Activated CD8-positive, alpha-beta memory T cell treated with anti-CD3 and anti-CD28 coated beads, Interleukin-2, amount 10 ng/mL, durations not matched to agents 7 days and 5 days (primary cell): ENCODE results near the gene DNMT1. TPM values are rescaled to one million over a fixed set of nuclear protein-coding genes. Genes with fewer than 3 reads are reported as not detected.

Experiments
- ATAC-seq: fragments of 150-1000 bp; cut with Tn5 transposase; one replicate; pipeline ENCODE4 v1.10.0; 2021; ENCODE audit warnings: moderate library complexity
- CTCF ChIA-PET: fragments of 350-600 bp; sonication (Branson Sonifier 250); formaldehyde crosslinking; loops from one replicate; lab custom pipeline; 2021; ENCODE audit warnings: antibody characterized with exemption; lab: Charles Lee
- DNase-seq: peaks from one replicate; pipeline ENCODE4 v3.0.0-alpha.2; 2020
- H3K27ac Mint-ChIP-seq: one replicate; pipeline ENCODE4 v1.8.0; 2021; ENCODE audit warnings: mild to moderate bottlenecking, mixed read lengths
- H3K27me3 Mint-ChIP-seq: one replicate; pipeline ENCODE4 v1.8.0; 2021; ENCODE audit warnings: mixed read lengths
- H3K36me3 Mint-ChIP-seq: one replicate; pipeline ENCODE4 v1.8.0; 2021; ENCODE audit warnings: mild to moderate bottlenecking, mixed read lengths
- H3K4me1 Mint-ChIP-seq: one replicate; pipeline ENCODE4 v1.8.0; 2021; ENCODE audit warnings: mixed read lengths
- H3K4me3 Mint-ChIP-seq: one replicate; pipeline ENCODE4 v1.8.0; 2021; ENCODE audit warnings: mild to moderate bottlenecking, moderate library complexity, mixed read lengths
- H3K9me3 Mint-ChIP-seq: one replicate; pipeline ENCODE4 v1.8.0; 2022; ENCODE audit warnings: low read depth, mixed read lengths
- total RNA-seq, 2 experiments: library from RNA; stranded (reverse); gene quantifications; one replicate each; pipeline ENCODE4 v1.2.3, GENCODE V29; 2021

The DNMT1 gene
- total RNA-seq, 2 experiments from 2014 or later = 433 to 500 TPM

GRCh38 chr19:10166046-10166445 is 28.7 kb downstream of the DNMT1 start:
- Mint-ChIP-seq H3K27ac (peak overlapping the region; percentile 21), H3K27me3 (no peaks in the 10 kb centered on the region), H3K9me3 (no peaks in the 10 kb centered on the region), H3K36me3 (peaks cover 62% of the 10 kb centered on the region), H3K4me3 (no peak overlapping the region), H3K4me1 (peaks cover 19% of the 10 kb centered on the region)
- CTCF ChIA-PET = no interaction called here
- no peak for DNase-seq
- no peak for ATAC-seq

- Mint-ChIP-seq H3K4me3 (no peak overlapping the region), H3K27ac (no peak overlapping the region), H3K36me3 (peaks cover 66% of the 10 kb centered on the region), H3K27me3 (no peaks in the 10 kb centered on the region), H3K9me3 (no peaks in the 10 kb centered on the region), H3K4me1 (peaks cover 5% of the 10 kb centered on the region)
- DNase-seq = no peak
- ATAC-seq = no peak
- CTCF ChIA-PET = interaction anchor here (3.7 kb wide), 1 partner anchor 87 kb away, joined by 11 read pairs; no protein-coding TSS in a partner anchor
Observed at GRCh38 chr19:10163536-10163935, 31.2 kb downstream of the DNMT1 start.

GRCh38 chr19:10159610-10160009 is 35.1 kb downstream of the DNMT1 start:
- H3K36me3 Mint-ChIP-seq = peaks cover 73% of the 10 kb centered on the region
- DNase-seq (no peak), ATAC-seq (no peak)
- H3K27ac Mint-ChIP-seq = no peak overlapping the region
- no peaks in the 10 kb centered on the region for H3K4me1 Mint-ChIP-seq
- CTCF ChIA-PET = no interaction called here
- H3K9me3 Mint-ChIP-seq = no peaks in the 10 kb centered on the region
- no peak overlapping the region for H3K4me3 Mint-ChIP-seq
- H3K27me3 Mint-ChIP-seq = no peaks in the 10 kb centered on the region

GRCh38 chr19:10158485-10158884 is 36.3 kb downstream of the DNMT1 start:
- Mint-ChIP-seq H3K27me3 (no peaks in the 10 kb centered on the region), H3K4me3 (no peak overlapping the region), H3K36me3 (peaks cover 76% of the 10 kb centered on the region), H3K4me1 (no peaks in the 10 kb centered on the region), H3K27ac (no peak overlapping the region), H3K9me3 (no peaks in the 10 kb centered on the region)
- CTCF ChIA-PET = interaction anchor here (0.8 kb wide), 1 partner anchor 13 kb away, joined by 3 read pairs; no protein-coding TSS in a partner anchor
- ATAC-seq (no peak), DNase-seq (no peak)

GRCh38 chr19:10158071-10158470 is 36.7 kb downstream of the DNMT1 start:
- no peaks in the 10 kb centered on the region for H3K4me1 Mint-ChIP-seq
- H3K27me3 Mint-ChIP-seq = no peaks in the 10 kb centered on the region
- ATAC-seq (no peak), DNase-seq (no peak)
- H3K4me3 Mint-ChIP-seq = no peak overlapping the region
- CTCF ChIA-PET = no interaction called here
- no peak overlapping the region for H3K27ac Mint-ChIP-seq
- H3K36me3 Mint-ChIP-seq = peaks cover 74% of the 10 kb centered on the region
- no peaks in the 10 kb centered on the region for H3K9me3 Mint-ChIP-seq

- no peak overlapping the region for H3K27ac Mint-ChIP-seq
- ATAC-seq = no peak
- CTCF ChIA-PET = no interaction called here
Observed at GRCh38 chr19:10155839-10156238, 38.9 kb downstream of the DNMT1 start.

GRCh38 chr19:10152100-10152499 is 42.7 kb downstream of the DNMT1 start:
- no peak for DNase-seq
- Mint-ChIP-seq H3K27me3 (no peaks in the 10 kb centered on the region), H3K9me3 (no peaks in the 10 kb centered on the region), H3K27ac (no peak overlapping the region), H3K36me3 (peaks cover 71% of the 10 kb centered on the region), H3K4me3 (no peak overlapping the region), H3K4me1 (no peaks in the 10 kb centered on the region)
- ATAC-seq = no peak
- CTCF ChIA-PET = no interaction called here

More at GRCh38 chr19:10155839-10156238, 38.9 kb downstream of the DNMT1 start:
- peaks cover 79% of the 10 kb centered on the region for H3K36me3 Mint-ChIP-seq
- H3K27me3 Mint-ChIP-seq = no peaks in the 10 kb centered on the region
- H3K4me3 Mint-ChIP-seq = no peak overlapping the region
- no peak for DNase-seq
- H3K9me3 Mint-ChIP-seq = no peaks in the 10 kb centered on the region
- H3K4me1 Mint-ChIP-seq = no peaks in the 10 kb centered on the region

GRCh38 chr19:10151521-10151920 is 43.2 kb downstream of the DNMT1 start:
- H3K4me1 Mint-ChIP-seq = peaks cover 1% of the 10 kb centered on the region
- no peaks in the 10 kb centered on the region for H3K9me3 Mint-ChIP-seq
- H3K4me3 Mint-ChIP-seq = no peak overlapping the region
- DNase-seq (no peak), ATAC-seq (no peak)
- H3K27ac Mint-ChIP-seq = no peak overlapping the region
- CTCF ChIA-PET = no interaction called here
- peaks cover 69% of the 10 kb centered on the region for H3K36me3 Mint-ChIP-seq
- H3K27me3 Mint-ChIP-seq = no peaks in the 10 kb centered on the region

- Mint-ChIP-seq H3K4me3 (no peak overlapping the region), H3K9me3 (no peaks in the 10 kb centered on the region), H3K4me1 (peaks cover 15% of the 10 kb centered on the region), H3K27me3 (no peaks in the 10 kb centered on the region), H3K27ac (no peak overlapping the region), H3K36me3 (peaks cover 68% of the 10 kb centered on the region)
- CTCF ChIA-PET = no interaction called here
- DNase-seq = no peak
- ATAC-seq = no peak
Observed at GRCh38 chr19:10149427-10149826, 45.3 kb downstream of the DNMT1 start.

- peaks cover 29% of the 10 kb centered on the region for H3K4me1 Mint-ChIP-seq
- H3K36me3 Mint-ChIP-seq = peaks cover 67% of the 10 kb centered on the region
- ATAC-seq = no peak
- peak overlapping the region; percentile 15 for H3K27ac Mint-ChIP-seq
- CTCF ChIA-PET = no interaction called here
- H3K4me3 Mint-ChIP-seq = no peak overlapping the region
- DNase-seq = no peak
- H3K9me3 Mint-ChIP-seq = no peaks in the 10 kb centered on the region
- no peaks in the 10 kb centered on the region for H3K27me3 Mint-ChIP-seq
Observed at GRCh38 chr19:10146142-10146541, 48.6 kb downstream of the DNMT1 start.

- Mint-ChIP-seq H3K4me3 (no peak overlapping the region), H3K27ac (peak overlapping the region; percentile 19), H3K27me3 (no peaks in the 10 kb centered on the region), H3K36me3 (peaks cover 64% of the 10 kb centered on the region), H3K4me1 (peaks cover 29% of the 10 kb centered on the region), H3K9me3 (no peaks in the 10 kb centered on the region)
- no peak for ATAC-seq
- CTCF ChIA-PET = interaction anchor here (1.0 to 2.8 kb wide), 2 partner anchors 14 to 105 kb away, joined by 3 to 11 read pairs; no protein-coding TSS in a partner anchor
- DNase-seq = no peak
Observed at GRCh38 chr19:10145031-10145430, 49.7 kb downstream of the DNMT1 start.

GRCh38 chr19:10144361-10144760 is 50.4 kb downstream of the DNMT1 start:
- H3K27ac Mint-ChIP-seq = peak overlapping the region; percentile 25
- H3K4me3 Mint-ChIP-seq = no peak overlapping the region
- peaks cover 57% of the 10 kb centered on the region for H3K36me3 Mint-ChIP-seq
- no peaks in the 10 kb centered on the region for H3K27me3 Mint-ChIP-seq
- CTCF ChIA-PET = interaction anchor here (0.6 to 2.8 kb wide), 2 partner anchors 19 to 106 kb away, joined by 3 to 11 read pairs; no protein-coding TSS in a partner anchor
- H3K4me1 Mint-ChIP-seq = peaks cover 29% of the 10 kb centered on the region
- DNase-seq = no peak
- no peak for ATAC-seq
- no peaks in the 10 kb centered on the region for H3K9me3 Mint-ChIP-seq

- DNase-seq = no peak
- peak overlapping the region; percentile 86 for H3K27ac Mint-ChIP-seq
- no peak for ATAC-seq
- H3K4me1 Mint-ChIP-seq = peaks cover 29% of the 10 kb centered on the region
- no peak overlapping the region for H3K4me3 Mint-ChIP-seq
- peaks cover 60% of the 10 kb centered on the region for H3K36me3 Mint-ChIP-seq
- H3K9me3 Mint-ChIP-seq = no peaks in the 10 kb centered on the region
- CTCF ChIA-PET = interaction anchor here (0.6 to 2.8 kb wide), 7 partner anchors 14 to 213 kb away, joined by 3 to 11 read pairs (median 3); partner anchors contain the start of gene EIF3G
- no peaks in the 10 kb centered on the region for H3K27me3 Mint-ChIP-seq
Observed at GRCh38 chr19:10143681-10144080, 51.1 kb downstream of the DNMT1 start.

- Mint-ChIP-seq H3K27me3 (no peaks in the 10 kb centered on the region), H3K9me3 (no peaks in the 10 kb centered on the region), H3K4me3 (no peak overlapping the region), H3K4me1 (peaks cover 29% of the 10 kb centered on the region), H3K36me3 (peaks cover 60% of the 10 kb centered on the region), H3K27ac (peak overlapping the region; percentile 86)
- CTCF ChIA-PET = interaction anchor here (0.8 to 2.8 kb wide), 6 partner anchors 13 to 212 kb away, joined by 3 to 11 read pairs (median 4); partner anchors contain the start of gene EIF3G
- no peak for DNase-seq
- peak; percentile 66 for ATAC-seq
Observed at GRCh38 chr19:10142701-10143375, 51.9 kb downstream of the DNMT1 start.
